Activated CD4-positive, alpha-beta T cell treated with anti-CD3 and anti-CD28 coated beads, Interleukin-2, amount 50 U/mL, for 48 hours (primary cell): Measurements from ENCODE around the gene NIM1K.
"Not testable (repeated sequence)": the region's sequence is repeated elsewhere in the genome, so short reads cannot be mapped to it uniquely, and the experiment has no call there.

Experiments
- DNase-seq, 2 experiments: peaks; one replicate each; pipeline ENCODE4 v3.0.0-alpha.2; 2020

Gene NIM1K

DNA sequence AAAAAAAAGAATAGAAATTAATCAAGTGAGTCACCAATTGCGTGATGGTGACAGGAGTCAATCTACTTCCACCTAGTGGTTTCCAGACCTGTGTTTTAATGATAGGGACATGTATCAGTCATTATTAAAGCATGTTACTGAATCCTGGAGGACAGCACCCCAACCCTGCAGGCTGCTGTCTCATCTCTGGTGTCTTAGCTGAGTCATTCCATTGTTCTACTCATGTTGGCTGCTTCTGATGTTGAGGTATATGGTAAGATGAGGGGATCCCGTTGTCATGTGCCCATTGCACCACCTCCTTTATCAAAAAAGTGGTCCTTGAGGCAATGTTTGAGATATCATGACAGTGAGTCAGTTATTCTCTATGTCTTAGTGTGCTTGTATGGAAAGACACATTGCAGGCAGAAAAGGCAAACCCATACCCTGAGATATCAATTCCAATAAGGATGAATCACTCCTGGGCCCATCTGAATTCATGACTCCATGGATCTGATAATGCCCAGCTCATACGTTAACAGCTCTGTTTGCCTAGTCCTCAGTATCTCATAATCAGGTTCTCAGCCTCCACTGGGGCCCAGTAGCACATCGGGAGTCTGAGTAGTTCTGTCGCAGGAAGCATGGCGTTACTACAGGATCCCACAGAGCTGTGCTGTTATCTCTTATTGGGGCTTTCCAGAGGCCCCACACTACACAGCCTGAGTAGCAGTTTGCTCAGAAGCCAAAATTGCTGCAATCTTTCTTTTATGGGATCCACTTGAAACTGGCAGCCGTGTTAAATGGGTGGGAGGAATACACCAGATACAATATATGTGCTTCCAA, 90.0 kb downstream of the NIM1K start:
- peak in 1 of 2 experiments; percentile 26 for DNase-seq

DNA sequence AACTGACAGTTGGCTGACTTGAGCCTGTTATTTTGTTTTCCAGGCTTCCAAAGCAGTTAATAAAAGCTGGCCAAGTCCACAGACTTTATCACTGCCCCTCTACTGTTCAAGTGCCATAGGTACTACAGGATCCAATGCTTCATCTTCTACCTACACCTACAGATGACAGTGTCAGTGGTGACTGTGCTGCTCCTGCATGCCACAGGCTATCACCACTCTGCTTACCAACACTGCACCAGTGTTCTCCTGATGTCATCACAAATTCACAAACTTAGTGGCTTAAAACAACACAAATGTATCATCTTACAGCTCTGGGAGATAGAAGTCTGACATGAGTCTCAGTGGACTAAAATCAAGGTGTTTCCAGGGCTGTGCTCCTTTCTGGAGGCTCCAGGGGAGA, 94.6 kb downstream of the NIM1K start:
- DNase-seq = no peak

DNA sequence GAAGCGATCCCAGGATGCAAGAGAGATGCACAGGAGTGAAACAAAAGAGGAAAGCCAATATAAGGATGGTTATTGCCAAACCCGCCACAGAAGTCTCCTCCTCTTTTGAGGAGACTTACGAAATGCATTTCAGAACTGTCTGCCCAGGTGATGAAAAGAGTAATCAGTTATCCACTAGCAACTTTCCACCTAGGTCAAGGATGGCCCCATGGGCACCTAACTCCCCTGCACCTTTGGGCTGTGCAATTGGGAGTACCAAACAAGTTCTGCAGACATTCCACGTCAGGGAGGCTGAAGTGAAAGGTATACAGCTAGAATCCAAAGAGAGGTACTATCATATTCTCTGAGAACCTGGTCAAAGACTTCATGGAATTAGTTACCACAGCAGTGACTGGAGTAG, 95.5 kb downstream of the NIM1K start:
- DNase-seq = no peak

DNA sequence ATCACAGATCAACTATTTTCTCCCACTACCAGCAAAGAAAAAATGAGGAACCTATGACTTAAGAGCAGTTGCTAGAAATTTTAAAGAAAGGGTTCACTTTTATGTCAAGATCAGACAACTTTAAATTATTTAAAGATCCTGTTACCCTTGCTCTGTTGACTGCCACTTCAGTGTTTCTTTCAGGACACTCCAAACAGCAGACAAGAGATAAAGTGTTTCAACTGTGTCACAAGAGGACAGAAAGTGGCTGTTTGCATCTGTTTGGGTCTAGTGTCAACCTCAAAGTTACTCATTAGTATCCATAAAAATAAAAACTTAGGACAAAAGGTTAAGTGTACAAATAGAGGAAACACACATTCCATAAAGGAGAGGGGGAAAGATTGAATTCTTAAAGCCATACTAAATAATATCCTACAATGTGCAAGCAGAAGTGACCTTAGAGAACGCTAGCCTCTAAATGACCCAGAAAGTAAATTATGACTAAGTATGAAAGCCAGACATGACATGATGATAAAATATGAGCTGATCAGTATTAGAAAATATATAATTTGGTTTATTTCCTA, 96.3 kb downstream of the NIM1K start:
- no peak for DNase-seq

DNA sequence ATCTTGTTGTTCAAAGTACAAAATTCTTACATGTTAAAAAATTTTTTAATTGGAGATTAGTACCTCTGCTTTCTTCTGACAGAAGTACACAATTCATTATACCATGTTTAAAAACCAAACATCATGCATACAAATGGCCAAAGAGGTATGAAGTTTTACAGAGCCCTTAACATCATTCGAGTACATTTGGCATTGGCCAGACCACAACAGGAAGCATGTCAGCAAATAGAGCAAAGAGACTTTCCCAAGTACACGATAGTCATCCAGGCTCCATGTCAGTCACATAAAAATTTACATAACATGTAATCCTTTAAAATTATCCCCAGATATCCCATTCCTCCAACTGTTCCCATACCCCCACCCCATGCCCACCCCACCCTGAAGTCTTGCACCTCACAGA, 98.7 kb downstream of the NIM1K start:
- no peak for DNase-seq

DNA sequence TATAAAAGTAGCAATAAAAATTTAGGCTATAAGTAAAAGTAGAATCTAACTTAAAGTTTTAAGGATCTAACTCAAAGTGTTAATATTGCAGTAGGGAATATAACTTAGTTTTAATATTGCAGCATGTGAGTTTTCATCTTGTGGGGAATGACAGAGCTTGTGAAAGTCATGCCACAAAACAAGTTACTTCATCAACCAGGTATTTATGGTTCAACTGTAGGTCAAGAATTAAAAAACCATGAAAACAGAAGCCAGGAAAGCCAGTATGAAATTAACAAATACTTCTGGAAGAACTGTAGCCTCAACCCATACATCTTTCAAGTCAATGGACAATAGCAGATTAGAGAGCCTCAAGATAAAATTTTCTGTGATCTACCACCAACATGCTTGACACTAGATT, 102.2 kb downstream of the NIM1K start:
- DNase-seq = no peak

DNA sequence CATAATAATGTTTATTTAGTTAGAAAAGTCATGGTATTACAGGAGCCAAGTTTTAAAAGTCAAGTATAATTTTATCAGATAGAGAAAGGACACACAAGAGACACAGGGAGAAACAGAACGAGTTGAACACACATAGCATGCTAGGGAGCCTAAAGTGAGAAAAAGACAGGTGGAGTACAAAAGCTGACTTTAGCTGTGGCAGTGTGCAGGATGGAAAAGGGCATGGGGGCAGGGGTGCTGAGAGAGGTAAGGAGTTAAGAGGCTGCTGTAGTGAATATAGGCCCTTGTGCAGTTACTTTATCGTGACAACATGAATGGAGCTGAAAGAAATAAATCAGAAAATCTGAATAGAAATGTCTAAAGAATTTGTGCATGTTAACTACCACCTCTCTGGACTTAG, 103.2 kb downstream of the NIM1K start:
- no peak for DNase-seq

DNA sequence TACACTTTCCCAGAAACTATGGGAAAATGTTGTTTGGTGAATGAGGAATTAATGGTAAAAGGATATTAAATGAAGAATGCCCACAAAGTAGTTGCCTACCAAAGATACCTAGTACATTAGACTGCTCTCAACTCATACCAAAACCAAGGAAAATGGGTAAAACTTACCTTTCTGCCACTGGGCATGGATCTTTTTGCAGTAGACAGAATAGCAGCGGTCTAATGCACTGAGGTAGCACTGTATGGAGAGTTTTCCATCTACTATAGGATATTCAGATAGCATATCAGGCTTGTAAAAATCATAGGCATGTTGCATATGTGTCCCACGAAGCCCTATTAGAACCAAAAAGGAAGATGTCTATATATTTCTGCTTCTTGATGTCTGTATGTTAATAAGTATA, 104.8 kb downstream of the NIM1K start:
- DNase-seq = no peak

DNA sequence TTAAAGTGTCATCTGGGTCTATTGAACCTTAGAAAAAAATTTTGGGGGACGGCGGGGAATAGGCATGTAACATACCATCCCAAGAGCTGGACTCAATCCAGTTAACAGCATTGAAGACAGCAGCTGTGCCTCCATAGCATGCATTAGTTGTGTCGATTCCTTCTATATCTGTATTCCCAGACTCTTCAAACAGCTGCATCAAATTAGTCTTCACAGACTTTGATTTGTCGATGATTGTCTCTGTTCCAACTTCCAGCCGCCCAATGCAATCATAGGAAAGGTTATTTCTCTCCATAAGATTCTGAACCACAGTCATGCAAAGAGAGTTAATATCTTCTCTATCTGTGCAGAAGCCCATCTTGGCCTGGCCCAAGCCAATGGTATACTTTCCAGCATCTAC, 106.4 kb downstream of the NIM1K start:
- no peak for DNase-seq

DNA sequence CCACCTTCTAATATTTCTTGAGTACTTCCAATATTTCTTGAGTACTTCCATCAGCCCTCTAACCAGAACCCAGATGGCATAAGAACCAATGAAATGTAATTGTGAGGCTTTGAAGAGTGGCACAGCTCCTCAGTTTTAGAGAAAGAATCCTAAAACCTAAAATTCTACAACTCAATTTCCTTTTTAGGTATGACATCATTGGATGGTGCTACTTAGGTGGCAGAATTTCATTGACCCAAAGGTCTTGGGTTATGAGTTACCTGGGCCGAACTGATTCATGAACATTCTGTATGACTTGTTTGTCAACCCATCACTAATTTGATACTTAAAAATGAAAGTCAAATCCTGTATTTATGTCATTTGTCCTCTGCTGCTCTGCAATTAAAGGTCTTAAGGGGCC, 108.1 kb downstream of the NIM1K start:
- no peak for DNase-seq

DNA sequence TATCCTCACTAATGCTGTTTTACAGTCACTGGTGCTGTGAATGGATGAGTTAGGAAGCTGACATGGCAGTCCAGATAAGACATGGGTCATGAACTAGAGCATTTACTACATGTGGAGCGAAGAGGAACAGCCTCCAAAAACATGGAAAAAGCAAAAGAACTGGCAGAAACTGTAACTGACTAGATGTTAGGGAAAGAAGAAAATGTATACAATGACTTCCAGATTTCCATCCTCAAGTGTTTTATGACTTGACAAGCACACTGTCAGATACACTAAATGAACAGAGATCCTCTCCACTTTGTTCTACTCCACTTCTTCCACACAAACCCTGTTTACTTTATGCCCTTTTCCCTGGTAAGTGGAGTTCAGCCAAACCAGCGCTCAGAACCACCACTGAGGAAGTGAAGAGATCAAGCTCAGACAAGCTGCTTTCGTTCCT, 109.6 kb downstream of the NIM1K start:
- no peak for DNase-seq

DNA sequence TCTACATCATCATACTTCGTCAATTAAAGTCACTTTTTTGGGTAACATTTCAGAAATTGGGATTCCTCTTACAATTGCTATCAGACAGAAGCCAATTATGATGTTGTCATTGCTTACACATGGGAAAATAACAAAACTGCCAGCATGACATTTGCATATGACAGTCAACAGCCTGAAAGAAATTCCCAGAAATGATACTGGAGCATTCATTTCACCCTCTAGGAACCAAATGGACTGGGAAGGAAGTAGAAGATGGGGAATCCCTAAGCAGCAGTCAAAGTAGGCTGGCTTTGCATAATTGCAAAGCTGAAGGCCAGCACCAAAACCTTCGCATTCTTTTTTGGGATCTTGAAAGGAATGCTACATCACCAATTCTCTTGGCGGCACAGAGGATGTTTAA, 110.5 kb downstream of the NIM1K start:
- no peak for DNase-seq

DNA sequence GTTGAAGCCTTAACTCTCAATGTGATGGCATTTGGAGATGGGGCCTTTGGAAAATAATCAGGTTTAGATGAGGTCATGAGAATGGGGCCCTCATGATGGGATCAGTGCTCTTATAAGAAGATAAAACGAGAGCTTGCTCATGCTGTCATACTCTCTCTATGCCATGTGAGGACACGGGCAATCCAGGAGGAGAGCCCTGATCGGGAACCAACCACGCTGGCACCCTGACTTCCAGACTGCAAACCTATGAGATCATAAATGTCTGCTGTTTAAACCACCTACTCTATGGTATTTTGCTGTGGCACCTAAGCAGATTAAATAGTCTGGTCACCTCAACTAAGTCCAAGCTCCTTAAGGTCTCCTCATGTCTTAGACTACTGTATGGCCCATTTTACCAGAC, 111.2 kb downstream of the NIM1K start:
- DNase-seq = no peak

DNA sequence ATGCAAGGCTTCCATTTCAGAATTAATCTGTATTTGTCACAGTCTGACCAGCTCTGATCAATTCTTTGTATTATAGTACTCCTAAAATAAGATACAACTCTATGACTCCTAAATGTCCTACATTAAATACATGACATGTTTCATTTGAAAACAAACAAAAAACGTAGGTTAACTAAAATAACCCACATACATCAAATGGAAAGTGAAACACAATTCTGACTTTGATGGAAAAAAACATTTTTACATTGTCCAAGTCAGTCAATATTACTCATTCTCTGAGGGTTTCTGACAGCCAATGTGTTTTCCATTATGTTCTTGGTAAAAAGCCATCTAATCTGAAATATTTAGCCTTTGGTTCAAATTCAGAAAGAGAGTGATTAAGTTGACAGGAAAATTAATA, 112.5 kb downstream of the NIM1K start:
- DNase-seq = no peak

DNA sequence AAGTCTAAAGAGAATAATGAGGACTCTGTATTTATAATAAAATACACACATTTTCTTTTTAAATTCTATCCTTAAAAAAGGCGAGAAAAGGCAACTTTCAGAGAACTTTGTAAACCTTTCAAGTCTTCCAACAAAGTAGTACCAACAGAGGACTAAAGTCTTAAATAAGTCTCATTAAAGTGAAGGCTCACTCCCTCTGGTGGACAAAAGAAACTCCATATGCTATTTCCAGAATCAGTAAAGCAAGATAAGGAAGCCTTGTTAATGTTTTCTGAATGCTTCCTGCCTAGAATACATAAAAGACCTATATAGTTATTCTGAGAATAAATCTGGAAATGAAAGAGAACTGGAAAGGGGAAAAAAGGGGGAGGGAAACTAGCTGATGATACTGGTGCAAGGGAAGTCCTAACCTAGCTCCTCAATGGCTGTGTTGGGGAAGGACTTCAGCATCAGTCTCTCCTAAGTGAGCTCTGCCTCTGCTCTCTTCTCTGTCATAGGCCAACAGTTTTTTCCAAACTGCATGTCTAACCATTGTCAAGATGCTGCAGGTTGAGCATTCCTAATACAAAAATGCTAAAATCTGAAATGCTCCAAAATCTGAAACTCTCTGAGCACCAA, 114.0 kb downstream of the NIM1K start:
- DNase-seq = no peak

DNA sequence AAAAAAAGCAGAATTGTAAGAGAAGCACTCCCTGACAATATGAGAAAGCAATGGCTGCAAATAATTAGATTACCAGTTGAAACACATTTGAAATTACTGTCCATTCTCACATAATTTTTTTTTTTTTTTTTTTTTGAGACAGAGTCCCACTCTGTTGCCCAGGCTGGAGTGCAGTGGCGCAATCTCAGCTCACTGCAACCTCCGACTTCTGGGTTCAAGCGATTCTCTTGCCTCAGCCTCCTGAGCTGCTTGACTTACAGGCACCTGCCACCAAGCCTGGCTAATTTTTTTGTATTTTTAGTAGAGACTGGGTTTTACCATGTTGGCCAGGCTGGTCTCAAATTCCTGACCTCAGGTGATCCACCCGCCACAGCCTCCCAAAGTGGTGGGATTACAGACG, 114.9 kb downstream of the NIM1K start:
- not testable (repeated sequence) for DNase-seq

DNA sequence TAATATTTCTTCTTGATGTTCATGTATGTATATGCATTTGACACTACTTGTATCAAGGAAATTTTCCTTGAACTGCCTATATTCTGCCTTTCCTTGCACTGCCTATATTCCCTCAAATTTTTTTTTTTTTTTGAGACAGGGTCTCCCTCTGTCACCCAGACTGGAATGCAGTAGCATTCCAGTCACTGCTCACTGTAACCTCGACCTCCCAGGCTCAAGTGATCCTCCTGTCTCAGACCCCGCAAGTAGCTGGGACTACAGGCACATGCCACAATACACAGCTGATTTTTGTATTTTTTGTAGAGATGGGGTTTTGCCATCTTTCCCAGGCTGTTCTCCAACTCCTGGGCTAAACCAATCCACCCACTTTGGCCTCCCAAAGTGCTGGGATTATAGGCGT, 117.1 kb downstream of the NIM1K start:
- DNase-seq = no peak

DNA sequence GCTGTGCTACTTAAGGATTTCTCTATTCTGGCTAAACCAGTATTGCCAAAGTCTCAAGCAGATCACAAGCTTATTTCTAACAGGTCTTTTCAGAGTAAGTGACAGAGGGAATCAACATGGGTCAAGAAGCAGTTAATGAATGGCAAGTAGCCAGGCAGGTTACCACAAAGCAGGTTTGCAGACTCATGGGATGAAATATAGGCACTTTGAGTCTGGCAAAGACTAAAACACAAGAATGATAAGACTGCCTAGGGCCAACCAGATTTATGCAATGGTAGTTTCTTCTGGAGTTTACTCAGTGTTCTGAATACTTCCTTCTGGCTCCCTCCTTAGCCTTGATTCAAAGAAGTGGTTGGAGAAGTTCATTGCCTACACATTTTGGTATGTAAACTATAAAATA, 117.6 kb downstream of the NIM1K start:
- no peak for DNase-seq

DNA sequence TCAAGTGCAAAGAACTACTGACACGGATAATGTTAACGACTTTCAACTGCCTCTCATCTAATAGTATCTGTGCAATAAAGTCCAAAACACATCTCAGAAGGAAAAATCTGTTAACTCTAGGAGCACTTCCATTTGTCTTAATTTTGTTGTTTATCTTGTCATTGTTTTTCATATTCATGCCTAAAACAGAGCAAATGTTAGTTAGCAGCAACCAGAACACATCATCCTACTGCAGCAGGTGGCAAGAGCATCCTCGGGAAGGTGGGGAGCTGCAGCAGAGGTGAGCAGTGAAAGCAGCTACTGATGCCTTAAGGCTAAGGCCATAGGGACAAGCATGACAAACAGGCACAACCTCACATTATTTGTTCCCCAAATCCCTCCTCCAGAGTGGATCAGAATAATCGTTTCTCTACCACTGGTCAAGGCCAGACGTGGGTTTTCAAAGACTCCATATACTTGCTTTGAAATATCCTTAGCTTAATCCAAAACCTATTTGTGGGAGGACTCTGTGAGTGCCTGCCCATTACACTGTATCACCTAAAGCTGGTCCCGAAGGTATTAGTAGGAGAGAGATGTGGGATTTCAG, 120.1 kb downstream of the NIM1K start:
- DNase-seq = no peak

DNA sequence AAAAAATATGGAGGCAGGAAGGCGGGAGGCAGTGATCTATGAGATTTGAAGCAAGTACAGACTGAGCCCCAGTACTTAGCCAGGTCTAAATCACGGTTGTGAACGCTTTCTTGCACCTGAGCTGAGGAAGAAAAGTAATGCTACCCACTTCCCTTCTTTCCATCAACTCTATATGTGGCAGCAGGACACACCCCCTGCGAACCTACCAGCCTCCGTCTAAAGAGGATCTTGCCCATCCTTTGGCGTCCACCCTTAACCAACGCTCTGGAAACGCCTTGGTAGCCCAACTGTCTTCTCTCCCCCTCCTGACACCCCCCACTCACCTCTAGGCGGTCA, 120.6 kb downstream of the NIM1K start:
- no peak for DNase-seq

DNA sequence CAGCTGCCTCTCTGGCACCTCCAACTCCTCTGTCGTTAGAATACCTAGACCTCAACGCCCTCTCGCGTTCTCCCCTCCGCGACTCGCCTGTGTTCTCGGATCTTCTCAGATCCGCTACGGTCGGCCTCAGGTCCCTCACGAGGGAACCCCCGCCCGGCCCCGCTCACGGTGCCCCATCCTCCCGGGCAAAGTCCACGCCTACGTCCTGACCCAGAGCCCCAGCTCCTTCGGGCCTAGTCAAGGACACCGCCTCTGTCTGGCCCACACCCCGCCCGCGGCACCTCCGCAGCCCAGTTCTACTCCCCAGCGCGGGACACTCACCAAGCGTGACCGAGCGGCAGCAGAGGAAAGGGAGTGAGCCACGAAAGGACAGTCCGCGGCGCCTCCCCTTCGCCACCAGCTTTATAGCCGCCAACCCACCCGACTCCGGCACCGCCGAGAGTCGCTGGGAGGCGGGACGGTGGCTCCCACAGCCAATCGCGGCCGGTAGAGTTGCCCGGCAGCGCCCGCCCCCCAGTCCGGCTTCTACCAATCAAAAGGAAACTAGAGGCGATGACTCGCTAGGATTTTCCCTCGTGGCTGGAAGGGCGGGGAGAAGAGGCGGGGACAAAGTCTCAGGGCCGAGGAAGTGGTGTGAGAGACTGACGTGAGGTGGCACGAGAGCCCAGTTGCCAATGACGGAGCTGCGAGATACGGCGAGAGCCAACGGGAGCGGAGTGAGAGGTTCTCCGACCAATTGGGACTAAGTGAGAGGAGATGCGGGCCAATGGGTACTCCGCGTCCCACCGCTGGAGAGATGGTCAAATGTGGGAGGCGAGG, 121.2 kb downstream of the NIM1K start, which contains the start of gene HMGCS1:
Gene HMGCS1, minus strand, starts transcription at position 378 of the 819 bp plus-strand sequence. CDS start 14,447 bp downstream, outside the sequence.
- peak; percentile 98 to 99 for DNase-seq

DNA sequence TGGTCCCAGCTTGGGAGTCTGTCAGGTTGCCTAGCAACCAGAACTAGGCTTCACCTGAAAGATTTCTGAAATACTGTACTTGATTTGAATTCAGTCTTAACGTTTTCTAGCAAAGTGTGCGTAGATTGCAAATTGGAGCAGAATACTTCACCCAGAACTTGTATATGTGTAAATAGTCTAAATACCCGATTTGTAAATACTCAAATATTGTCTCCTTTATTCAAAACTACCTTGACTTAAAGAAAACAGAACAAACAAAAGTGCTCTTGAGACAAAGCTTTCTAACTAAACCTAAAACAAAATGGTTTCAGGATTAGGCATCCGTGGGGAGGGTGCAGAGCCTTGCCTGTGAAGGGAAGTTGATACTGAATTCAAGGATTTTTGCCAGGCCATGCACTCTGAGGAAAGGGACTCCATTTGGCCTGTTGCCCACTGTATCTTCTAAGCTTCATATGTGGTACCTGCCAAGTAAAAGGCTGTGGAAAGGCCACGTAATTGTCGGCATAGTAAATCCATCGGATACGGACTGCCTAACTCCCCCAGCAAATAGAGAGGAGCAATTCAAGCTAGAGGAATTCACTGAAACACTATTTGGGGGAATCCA, 121.9 kb downstream of the NIM1K start:
- DNase-seq = peak; percentile 22 to 29

DNA sequence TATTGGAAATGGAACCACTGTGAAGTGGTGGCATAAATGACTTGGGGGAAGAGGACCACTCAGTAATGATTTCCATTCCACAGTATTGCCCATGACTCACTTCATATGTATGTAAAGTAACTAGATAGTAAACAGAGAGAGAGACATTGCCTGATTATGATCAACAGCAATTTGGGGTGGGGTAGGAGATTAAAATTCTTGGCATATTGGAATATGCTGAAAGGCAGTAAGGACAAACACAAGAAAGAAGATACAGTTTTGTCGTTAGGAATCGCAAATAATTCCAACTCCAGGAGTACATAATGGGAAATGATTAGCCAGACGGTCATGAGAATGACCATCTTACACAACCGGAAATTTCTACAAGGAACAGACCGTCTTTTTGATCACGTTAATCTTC, 122.7 kb downstream of the NIM1K start:
- no peak for DNase-seq
